ENCODE results near the gene MAP3K20.
"Not testable (repeated sequence)": the region's sequence is repeated elsewhere in the genome, so short reads cannot be mapped to it uniquely, and the experiment has no call there.

The MAP3K20 gene

GRCh38 chr2:173092844-173093402, 17.3 kb downstream of the MAP3K20 start:
- FAIRE-seq (peak; percentile 21), DNase-seq (ENCODE audit: insufficient read length) (no peak)
- no peak for TF ChIP-seq POLR2A (IDR thresholded peaks at IDR 0.05; ENCODE audit: low read depth, low read length)
- TF ChIP-seq TAF1 (IDR thresholded peaks at IDR 0.05; ENCODE audit: borderline replicate concordance, low read depth, low read length) = no peak
- no peak for TF ChIP-seq POLR2AphosphoS5 (IDR thresholded peaks at IDR 0.05; ENCODE audit: low read depth, low read length)

DNA sequence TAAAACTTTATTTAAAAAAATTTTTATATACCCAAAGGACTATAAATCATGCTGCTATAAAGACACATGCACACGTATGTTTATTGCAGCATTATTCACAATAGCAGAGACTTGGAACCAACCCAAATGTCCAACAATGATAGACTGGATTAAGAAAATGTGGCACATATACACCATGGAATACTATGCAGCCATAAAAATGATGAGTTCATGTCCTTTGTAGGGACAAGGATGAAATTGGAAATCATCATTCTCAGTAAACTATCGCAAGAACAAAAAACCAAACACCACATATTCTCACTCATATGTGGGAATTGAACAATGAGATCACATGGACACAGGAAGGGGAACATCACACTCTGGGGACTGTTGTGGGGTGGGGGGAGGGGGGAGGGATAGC, 18.0 kb downstream of the MAP3K20 start:
- not testable (repeated sequence) for FAIRE-seq; DNase-seq (ENCODE audit: insufficient read length)

- DNase-seq (ENCODE audit: insufficient read length) = no peak
- no peak for TF ChIP-seq POLR2A (IDR thresholded peaks at IDR 0.05; ENCODE audit: low read depth, low read length)
- no peak for TF ChIP-seq POLR2AphosphoS5 (IDR thresholded peaks at IDR 0.05; ENCODE audit: low read depth, low read length)
- TF ChIP-seq TAF1 (IDR thresholded peaks at IDR 0.05; ENCODE audit: borderline replicate concordance, low read depth, low read length) = no peak
- no peak for FAIRE-seq
Measured at GRCh38 chr2:173094731-173095130, 19.1 kb downstream of the MAP3K20 start.

GRCh38 chr2:173095356-173095755, 19.7 kb downstream of the MAP3K20 start:
- FAIRE-seq (no peak), DNase-seq (ENCODE audit: insufficient read length) (no peak)
- TF ChIP-seq POLR2AphosphoS5 (IDR thresholded peaks at IDR 0.05; ENCODE audit: low read depth, low read length) (no peak), TAF1 (IDR thresholded peaks at IDR 0.05; ENCODE audit: borderline replicate concordance, low read depth, low read length) (no peak), POLR2A (IDR thresholded peaks at IDR 0.05; ENCODE audit: low read depth, low read length) (no peak)

GRCh38 chr2:173099271-173099670, 23.6 kb downstream of the MAP3K20 start:
- DNase-seq (ENCODE audit: insufficient read length) (no peak), FAIRE-seq (no peak)
- TF ChIP-seq TAF1 (IDR thresholded peaks at IDR 0.05; ENCODE audit: borderline replicate concordance, low read depth, low read length) (no peak), POLR2AphosphoS5 (IDR thresholded peaks at IDR 0.05; ENCODE audit: low read depth, low read length) (no peak), POLR2A (IDR thresholded peaks at IDR 0.05; ENCODE audit: low read depth, low read length) (no peak)

- FAIRE-seq (peak; percentile 58), DNase-seq (ENCODE audit: insufficient read length) (no peak)
- TF ChIP-seq POLR2A (IDR thresholded peaks at IDR 0.05; ENCODE audit: low read depth, low read length) = no peak
- no peak for TF ChIP-seq POLR2AphosphoS5 (IDR thresholded peaks at IDR 0.05; ENCODE audit: low read depth, low read length)
- TF ChIP-seq TAF1 (IDR thresholded peaks at IDR 0.05; ENCODE audit: borderline replicate concordance, low read depth, low read length) = no peak
Measured at GRCh38 chr2:173099804-173100203, 24.2 kb downstream of the MAP3K20 start.

DNA sequence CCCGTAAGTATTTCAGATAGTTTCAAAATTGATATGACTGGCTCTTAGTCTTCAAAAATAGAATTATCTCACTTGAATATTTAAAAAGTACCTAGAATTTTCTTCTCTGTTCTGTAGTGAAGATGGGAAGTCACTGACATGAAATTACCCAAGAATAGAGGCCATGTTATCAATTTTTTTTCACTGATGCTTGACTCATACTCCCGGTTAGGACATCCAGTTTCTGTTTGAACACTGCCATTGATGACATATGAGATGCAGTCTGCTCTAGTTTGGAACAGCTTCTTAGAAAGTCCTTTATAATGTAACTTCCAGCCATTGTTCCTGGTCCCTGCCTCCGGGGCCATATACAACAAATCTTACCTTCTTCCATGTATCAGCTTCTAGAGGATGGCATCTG, 26.0 kb downstream of the MAP3K20 start:
- TF ChIP-seq TAF1 (IDR thresholded peaks at IDR 0.05; ENCODE audit: borderline replicate concordance, low read depth, low read length) (no peak), POLR2AphosphoS5 (IDR thresholded peaks at IDR 0.05; ENCODE audit: low read depth, low read length) (no peak), POLR2A (IDR thresholded peaks at IDR 0.05; ENCODE audit: low read depth, low read length) (no peak)
- peak; percentile 50 for FAIRE-seq

GRCh38 chr2:173104156-173104555, 28.5 kb downstream of the MAP3K20 start:
- DNase-seq (ENCODE audit: insufficient read length) (no peak), FAIRE-seq (no peak)
- TF ChIP-seq POLR2A (IDR thresholded peaks at IDR 0.05; ENCODE audit: low read depth, low read length) (no peak), POLR2AphosphoS5 (IDR thresholded peaks at IDR 0.05; ENCODE audit: low read depth, low read length) (no peak), TAF1 (IDR thresholded peaks at IDR 0.05; ENCODE audit: borderline replicate concordance, low read depth, low read length) (no peak)

More for the DNA sequence above, 26.0 kb downstream of the MAP3K20 start:
- DNase-seq (ENCODE audit: insufficient read length) = no peak

DNA sequence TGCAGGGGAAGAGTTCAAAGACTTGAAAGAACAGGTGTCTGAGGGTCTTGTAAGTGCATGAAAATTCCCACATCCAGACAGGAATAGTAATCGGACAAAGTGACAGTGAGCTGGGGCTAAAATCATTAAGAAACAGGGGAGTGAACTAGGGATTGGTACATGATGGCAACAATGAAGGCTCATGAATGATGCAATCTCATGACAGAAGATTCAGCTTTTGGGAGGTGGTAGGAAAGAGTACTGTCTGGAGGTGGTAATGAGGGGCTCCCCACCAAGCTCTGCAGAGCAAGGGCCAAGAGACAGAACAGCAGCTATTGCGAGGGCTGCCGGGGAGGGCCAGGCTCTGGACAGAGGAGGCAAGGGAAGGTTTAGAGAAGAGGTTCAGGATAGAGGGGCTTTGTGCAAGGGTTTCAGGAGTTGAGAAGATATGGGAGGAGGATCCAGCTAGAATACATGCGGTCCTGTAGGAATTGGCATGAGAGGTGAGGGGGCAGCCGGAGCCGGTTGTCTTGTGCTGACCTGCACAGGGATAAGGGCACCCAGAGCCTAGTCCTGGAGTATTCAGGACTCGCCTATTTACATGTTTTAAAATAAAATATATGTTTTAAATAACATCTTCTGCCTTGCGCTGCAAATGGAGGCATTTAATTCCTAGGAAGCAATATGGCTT, 31.4 kb downstream of the MAP3K20 start:
- no peak for FAIRE-seq
- no peak for DNase-seq (ENCODE audit: insufficient read length)
- TF ChIP-seq POLR2A (IDR thresholded peaks at IDR 0.05; ENCODE audit: low read depth, low read length) = no peak

- DNase-seq (ENCODE audit: insufficient read length) (no peak), FAIRE-seq (no peak)
- no peak for TF ChIP-seq TAF1 (IDR thresholded peaks at IDR 0.05; ENCODE audit: borderline replicate concordance, low read depth, low read length)
- TF ChIP-seq POLR2AphosphoS5 (IDR thresholded peaks at IDR 0.05; ENCODE audit: low read depth, low read length) = no peak
- TF ChIP-seq POLR2A (IDR thresholded peaks at IDR 0.05; ENCODE audit: low read depth, low read length) = no peak
Measured at GRCh38 chr2:173107629-173108022, 32.0 kb downstream of the MAP3K20 start.

DNA sequence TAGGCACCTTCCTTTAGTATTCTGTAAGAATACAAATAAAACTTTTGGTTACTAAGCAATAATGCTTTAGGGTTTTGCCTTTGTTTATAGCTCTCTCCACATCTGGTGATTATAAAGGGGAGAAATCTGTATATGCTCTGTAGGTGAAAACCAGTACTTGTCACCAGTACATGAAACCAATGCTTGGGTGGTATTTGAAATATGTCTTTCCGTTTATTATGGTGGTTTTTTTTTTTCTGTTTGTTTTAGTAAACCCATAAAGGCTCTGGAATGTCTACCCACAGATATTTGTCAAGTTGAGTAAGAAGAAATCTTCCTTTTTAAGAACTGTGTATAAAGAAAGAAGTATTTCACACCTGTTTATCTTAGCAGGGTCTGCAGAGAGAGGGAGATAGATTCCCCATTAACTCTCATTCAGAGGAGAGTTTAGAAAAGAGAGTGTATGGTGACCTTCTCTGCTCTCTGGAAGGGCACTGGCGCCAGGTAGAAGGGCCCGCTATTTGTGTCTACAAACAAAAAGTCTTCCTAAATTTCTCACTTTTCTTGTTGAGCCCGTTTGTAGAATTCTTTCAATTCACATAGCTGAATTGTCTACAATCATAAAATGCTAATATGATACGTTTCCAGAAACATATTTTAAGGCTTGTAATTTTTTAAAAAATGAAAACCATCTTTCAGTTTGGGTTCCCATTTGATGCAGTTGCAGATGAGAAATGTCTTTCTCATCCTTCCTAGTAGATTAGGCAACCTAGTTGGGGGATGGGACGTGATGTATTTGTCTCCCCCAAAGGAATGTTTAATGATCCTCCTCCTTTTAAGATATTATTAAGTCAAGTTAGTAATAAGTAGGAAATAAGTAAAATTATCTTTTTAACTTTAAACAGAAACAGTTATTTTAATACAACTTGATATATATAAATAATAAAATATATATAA, 33.9 kb downstream of the MAP3K20 start:
- DNase-seq (ENCODE audit: insufficient read length) (no peak), FAIRE-seq (no peak)
- TF ChIP-seq TAF1 (IDR thresholded peaks at IDR 0.05; ENCODE audit: borderline replicate concordance, low read depth, low read length) (no peak), POLR2AphosphoS5 (IDR thresholded peaks at IDR 0.05; ENCODE audit: low read depth, low read length) (no peak), POLR2A (IDR thresholded peaks at IDR 0.05; ENCODE audit: low read depth, low read length) (no peak)

DNA sequence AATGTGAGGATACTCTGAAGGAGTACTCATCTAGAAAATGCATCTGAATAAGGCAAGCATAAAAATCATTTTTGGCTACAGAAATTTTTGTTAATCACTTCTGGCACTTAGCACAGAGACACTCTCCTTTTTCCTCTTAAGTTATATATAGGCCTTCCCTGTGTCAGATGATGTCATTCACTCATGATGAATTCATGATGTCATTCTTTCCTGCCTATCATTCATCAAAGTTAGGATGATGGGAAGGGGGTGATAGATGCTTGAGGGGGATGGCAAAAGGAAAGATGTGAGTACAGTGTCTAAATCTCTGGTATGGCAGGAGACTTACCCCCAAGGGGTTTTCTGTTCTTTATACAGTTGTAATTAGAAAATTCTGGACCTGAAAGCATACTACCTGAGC, 42.0 kb downstream of the MAP3K20 start:
- DNase-seq (ENCODE audit: insufficient read length) (no peak), FAIRE-seq (no peak)
- TF ChIP-seq TAF1 (IDR thresholded peaks at IDR 0.05; ENCODE audit: borderline replicate concordance, low read depth, low read length) = no peak
